Measurements from ENCODE around the gene GRIK1.
"Not testable (repeated sequence)": the region's sequence is repeated elsewhere in the genome, so short reads cannot be mapped to it uniquely, and the experiment has no call there.

The GRIK1 gene

DNA sequence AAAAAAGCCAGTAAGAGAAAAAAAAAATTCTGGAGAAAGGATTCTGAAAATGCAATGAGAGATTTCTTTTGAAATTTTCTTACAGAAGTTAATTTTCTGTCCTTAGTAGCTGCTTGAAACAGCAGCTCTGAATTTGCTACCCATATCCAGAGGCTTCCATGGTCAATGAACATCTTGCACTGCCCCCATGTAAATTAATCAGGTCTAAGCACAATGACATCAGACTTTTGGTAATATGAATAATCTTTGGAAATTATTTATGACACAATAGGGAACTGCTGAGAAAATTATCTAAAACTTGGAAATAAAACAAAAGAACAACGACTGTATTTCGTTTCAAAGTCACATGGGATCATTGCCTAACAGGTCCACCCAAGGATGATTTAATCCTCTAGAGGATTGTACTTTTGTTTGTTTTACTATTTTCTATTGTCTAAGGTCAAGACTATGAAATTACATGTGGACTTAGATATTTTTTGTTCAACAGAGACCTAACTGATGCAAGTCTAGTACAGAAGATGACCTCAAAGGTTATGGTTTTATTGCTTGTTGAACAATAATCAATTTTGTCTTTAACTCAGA lies 328.9 kb downstream of the GRIK1 start:
- no peak for DNase-seq (ENCODE audit: low read depth)

DNA sequence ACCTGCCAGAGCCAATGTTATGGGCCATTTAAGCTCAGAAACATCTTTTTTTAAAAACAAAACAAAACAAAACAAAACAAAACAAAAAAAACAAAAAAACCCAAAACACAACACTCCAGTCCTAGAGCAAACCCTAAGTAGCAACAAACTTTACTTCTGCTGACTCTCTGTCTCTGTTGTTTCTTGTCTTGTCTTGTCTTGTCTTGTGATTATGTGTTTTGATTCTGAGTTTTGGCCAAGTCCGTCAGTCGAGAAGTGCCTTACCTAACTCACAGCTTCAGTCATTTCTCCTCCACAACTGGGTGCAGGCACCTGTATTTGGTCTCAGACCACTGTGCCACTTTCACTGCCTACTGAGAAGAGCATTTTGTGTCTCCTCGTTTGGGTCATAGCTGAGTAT lies 333.2 kb downstream of the GRIK1 start:
- DNase-seq (ENCODE audit: low read depth): no peak

DNA sequence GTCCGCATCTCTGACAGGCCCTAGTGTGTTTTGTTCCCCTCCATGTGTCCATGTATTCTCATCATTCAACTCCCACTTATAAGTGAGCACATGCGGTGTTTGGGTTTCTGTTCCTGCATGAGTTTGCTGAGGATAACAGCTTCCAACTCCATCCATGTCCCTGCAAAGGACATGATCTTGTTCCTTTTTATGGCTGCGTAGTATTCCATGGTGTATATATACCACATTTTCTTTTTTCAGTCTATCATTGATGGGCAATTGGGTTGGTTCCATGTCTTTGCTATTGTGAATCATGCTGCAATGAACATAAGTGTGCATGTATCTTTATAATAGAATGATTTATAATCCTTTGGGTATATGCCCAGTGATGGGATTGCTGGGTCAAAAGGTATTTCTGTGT lies 334.6 kb downstream of the GRIK1 start:
- not testable (repeated sequence) for DNase-seq (ENCODE audit: low read depth)

DNA sequence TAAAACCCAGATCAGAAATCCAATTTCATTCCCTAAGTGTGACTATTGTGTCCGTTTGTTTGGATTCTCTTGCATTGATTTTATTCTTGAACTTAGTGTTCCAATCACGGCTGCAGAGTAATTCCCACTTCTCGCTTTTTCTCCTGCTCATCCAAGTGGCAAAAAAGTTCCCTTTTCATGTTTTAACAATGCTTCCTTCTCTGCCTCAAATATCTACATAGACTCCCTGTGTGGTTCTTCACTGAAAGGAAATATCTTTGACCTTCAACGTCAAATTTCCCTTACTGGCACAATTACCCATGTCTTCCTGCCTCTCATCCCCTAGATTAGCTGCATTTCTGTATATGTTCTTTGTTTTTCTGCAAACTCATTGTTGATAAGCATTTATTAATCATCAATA lies 335.7 kb downstream of the GRIK1 start:
- DNase-seq (ENCODE audit: low read depth): no peak

DNA sequence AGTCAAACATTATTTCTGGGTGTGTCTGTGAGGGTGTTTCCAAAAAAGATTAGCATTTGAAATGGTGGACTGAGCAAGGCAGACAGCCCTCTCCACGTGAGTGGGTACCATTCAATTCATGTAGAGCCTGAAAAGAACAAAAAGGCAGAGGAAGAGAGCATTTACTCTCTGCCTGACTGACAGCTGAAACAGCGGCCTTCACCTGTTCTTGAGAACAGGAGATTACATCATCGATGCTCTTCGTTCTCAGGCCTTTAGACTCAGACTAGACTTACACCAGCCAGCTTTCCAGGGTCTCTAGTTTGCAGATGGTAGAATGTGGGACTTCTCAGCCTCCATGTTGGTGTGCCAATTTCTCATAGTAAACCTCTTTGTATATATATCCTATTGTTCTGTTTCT lies 338.7 kb downstream of the GRIK1 start:
- no peak for DNase-seq (ENCODE audit: low read depth)

DNA sequence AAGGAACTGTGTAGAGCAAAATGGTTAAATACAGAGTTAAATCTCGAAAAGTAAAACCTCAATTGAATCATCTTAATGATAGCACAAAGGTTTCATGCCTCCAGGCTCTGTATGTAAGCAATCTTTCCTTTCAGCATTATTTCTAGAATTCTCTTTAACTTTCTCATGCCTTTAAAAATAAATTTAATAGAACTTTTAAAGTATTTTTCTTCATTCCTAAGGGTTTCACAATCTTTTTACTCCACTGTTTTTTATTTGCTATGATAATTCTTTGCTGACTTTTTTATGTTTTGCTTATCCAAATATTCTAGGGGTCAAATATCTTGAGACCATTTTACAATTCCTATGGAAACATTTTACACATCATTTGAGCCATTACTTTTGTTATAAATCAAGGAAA lies 353.1 kb downstream of the GRIK1 start:
- DNase-seq (ENCODE audit: low read depth): no peak

DNA sequence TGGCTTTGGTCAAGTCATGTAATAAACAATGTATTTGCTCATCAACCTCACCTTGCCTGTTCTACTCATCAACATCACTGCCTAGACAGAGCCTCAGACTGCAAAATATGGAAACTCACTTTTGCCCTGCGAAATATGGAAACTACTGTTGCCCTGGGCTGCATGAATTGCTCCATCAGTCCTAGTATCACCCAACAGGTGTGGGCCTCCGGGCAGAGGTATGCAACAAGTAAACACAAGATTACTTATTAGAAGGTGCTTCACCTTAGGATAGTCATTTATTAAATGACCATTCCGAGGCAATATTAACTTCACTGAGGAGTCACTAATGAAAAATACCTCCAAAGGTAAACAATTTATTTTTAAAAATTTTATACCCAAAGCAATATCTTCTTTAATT lies 354.3 kb downstream of the GRIK1 start:
- no peak for DNase-seq (ENCODE audit: low read depth)

DNA sequence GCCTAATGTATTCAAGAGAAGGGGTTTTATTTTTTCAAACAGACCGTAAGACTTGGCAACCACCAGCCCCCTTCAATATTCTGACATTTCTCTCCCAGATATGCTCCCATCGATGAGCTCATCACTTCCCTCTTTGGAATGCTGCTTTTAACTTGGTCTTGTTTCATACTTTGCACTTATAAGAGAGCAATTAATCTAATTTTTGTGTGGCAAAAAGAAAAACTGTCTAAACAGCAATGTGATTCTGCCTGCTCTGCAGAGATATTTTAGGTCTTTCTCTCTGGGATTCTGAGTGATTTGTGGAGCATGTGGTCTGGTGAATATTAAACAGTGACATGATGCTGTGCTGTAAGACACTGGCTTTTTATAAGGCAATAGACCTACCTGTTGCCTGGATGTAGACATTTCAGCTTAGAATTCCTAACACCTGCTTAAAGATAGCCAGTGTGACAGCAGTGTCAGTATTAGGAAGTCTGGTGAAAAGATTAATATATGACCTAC lies 356.3 kb downstream of the GRIK1 start:
- DNase-seq (ENCODE audit: low read depth): no peak

DNA sequence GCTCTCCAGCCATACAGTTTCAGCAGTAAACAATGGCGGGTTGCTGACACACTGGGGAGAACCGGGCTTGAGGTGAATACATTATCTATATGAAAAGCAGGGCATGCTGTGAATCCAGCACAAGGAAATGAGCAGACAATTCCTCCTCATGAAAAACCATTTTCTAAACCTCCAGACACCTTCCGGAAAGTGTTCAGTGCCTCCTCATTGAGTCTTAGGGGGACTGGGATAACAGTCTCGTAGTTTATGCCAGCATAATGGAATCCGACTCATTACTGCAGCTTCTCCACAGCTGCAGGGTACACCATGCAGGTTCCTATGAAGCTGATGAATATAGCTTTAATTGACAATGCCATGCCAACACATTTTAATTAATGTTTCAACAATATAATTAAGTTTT lies 356.9 kb downstream of the GRIK1 start:
- no peak for DNase-seq (ENCODE audit: low read depth)

DNA sequence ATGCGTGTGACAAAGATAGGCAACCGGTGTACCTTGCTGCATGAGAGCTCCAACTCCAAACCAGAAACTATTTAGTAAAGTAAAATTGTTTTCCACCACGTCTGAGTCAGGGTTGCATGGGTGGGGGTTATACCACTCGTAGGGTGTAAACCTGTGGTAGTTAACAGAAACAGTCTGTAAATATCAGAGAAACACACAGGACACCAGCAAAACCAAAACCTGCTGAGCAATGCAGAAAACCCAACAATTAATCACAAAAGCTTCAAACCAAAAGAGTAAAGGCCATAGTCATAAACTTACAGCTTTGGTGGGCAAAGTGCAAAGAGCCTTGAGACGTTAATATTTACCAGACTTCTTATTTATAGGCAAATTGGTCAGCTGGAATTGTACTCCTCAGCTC lies 358.4 kb downstream of the GRIK1 start:
- DNase-seq (ENCODE audit: low read depth): no peak

DNA sequence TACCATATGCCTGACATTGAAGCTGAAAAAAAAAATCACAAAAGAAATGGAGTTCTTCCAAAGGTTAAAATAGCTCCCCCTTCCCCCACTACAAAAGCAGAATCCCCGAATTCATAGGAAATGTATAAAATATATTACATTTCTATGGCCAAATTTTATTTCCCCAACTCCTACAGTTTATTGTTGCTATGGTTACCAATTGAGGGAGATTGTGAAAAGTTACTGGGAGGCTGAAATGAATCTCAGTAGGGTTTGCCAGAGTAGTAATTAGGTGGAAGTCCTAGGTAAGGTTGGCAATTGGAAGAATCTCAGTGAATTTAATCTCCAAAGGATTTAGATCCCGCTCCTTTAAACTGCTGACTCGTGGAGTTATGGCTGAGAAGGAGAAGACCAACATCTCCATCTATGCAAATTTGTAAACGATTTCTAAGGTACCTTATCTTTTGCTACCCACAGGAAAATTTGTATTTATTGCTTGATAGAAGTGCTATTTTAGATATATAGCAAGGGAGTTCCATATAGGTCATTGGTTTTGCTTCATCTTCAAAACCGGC lies 359.0 kb downstream of the GRIK1 start:
- no peak for DNase-seq (ENCODE audit: low read depth)

DNA sequence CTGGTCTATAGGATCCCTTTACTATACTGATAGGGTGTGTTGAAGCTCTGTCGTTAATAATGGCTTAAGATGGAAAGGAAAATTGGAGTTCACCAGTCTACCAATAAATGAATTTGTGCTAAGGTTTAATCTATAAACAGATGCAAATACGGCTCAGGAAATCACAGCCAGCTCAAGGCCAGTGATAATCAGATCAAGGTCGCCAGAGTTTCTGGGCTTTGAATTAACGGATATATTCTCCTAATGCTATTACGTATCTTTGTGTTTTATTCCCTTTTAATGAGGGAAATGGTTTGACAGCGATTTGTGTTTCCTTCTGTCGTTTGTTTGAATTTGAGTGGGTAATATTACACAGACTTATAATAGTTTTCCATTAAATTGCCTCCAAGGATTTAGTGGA lies 361.5 kb downstream of the GRIK1 start:
- DNase-seq (ENCODE audit: low read depth): no peak

DNA sequence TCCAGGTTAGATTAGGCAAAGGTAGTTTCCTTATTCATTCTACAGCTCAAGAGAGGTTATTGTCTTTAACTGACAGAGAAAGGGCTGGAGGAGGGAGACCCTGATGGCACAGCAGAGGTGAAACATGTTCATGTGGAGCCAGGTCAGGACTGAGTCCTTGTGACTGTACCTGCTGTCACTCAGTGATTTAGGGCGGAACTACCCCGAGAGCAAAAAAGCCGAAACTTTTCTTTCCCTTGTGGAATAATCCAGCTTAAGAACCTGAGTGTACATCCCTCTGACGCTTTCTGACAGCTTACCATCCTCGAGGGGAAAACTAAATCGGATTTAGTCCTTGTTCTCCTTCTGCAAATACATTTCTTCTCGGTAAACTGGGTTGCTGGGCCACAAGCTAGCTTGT lies 367.8 kb downstream of the GRIK1 start:
- no peak for DNase-seq (ENCODE audit: low read depth)

DNA sequence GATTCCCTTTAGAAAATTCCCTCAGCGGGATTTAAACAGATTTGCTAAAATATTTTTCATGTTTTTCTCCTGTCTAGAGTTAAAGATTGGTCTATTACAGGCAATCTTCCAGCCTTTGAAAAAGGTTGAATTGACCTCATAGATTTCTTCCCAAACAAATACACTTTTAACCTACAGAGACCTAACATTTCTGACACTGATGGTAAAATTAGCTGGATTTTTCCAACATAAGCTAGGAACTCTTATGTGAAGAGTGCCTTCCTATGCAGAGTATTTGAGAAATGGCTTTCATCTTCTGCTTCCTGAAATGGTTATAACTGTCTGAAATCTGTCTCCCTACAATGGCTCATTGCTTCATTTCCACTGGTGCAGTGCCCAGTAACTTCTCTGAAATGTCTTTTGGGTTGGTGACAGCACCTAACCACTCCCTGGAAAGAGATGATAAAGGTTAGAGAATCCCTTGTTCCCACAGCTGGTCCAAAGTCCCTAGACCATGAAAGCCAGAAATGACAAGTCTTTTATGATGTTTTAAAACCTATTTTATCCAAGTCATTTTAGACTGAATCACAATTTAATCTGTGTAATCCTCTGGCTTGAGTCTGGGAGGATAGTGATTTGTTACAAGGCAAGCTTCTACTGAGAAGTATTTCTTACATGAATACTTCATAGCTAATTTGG lies 371.6 kb downstream of the GRIK1 start:
- no peak for DNase-seq (ENCODE audit: low read depth)

DNA sequence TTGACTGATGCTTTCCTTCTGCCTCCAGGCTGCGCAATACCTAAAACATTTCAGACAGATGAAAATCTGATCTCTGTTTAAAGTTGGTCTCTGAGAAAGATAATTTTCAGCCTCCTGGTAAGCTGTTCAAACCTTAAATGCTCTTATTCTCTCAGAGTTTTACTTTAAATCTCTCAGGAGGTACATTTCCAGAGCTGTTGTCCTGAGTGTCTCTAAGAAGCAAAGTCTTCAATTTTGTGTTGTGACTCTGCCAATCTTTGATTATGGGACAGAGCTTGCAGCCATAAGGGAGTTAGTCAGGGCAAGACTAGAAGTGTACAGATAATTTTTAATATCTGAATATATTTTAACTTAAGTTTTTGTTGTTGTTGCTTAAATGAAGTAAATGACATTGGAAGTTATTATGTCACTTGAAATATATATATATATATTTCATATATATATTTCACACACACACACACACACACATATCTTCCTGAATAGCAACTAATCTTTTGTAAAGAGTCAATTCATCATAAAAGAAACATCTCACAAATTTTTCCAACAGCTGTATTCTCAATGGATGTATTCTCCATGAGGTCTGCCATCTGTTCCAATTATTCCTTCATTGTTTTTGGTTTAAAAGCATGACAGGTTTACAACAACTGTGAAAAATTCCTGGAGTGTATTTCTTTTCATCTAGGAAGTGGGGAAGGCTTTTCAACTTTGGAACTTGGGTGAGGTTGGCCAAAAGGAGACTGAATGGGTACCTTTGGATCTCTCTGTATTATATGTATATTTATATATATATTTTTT lies 381.7 kb downstream of the GRIK1 start:
- no peak for DNase-seq (ENCODE audit: low read depth)

DNA sequence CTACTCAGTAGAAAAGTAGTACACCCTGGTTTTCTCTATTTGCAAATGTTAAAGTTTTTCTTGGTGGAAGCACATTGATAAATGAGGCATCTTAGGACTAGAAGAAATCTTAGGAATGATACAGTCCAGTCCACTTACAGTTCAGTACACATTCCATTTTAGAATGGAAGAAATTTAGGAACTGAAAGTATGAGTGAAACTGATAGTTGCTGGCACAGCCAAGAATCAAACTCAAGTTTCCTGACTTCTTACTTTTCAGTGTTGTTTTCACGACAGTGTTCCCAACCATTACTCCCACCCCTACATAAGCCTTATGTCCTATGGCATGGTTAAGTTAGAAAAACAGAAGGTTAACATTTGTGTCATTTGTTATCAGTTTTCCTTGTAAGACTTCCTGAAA lies 382.6 kb downstream of the GRIK1 start:
- DNase-seq (ENCODE audit: low read depth): no peak

DNA sequence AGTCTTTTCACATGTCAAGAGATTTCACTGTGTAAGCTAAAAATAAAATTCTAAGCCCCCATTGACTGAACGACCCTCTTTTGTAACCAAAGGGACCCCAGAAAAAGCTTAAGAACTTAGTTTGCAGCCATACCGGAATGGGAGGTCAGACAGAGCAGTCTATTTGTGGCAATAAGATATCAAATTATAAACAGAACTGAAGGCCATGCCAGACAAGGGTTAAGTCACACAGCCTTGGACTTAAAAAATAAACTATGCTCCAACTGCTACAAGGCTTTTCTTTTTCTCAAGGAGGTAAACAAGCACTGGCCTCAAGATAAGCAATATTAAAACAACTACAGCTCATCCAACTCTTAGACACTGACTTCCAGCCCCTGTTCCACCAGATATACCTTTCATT lies 384.2 kb downstream of the GRIK1 start:
- DNase-seq (ENCODE audit: low read depth): no peak

DNA sequence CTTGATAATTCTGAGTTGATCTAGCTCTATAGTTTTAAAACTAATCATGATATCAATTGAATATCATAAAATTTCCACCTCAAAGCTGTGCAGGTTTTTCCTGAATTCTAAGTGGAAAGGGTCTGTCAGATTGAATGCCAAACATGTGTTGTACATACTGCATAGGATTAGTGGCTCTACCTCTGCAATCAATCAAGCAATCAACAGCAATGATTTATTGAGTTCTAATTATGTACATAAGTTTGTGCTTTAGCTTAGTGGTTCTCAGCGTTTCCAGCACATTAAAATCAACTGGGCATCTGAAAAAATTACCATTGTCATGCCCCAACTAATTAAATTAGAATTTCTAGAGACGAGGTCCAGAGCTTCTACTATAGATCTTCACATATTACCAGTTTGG lies 389.6 kb downstream of the GRIK1 start:
- no peak for DNase-seq (ENCODE audit: low read depth)

DNA sequence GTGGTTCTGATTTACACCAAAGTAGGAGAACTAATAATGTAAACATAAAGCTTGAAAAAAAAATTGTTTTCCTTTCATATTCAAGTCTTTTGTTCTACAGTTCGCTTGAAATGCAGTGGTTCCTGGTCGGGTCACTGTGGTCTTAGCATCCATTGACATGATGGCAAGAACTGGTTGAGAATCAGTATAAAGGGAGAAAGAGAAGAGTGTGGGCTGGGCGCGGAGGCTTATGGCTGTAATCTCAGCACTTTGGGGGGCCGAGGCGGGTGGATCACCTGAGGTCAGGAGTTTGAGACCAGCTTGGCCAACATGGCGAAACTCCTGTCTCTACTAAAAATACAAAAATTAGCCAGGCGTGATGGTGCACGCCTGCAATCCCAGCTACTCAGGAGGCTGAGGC lies 390.2 kb downstream of the GRIK1 start:
- DNase-seq (ENCODE audit: low read depth): no peak

DNA sequence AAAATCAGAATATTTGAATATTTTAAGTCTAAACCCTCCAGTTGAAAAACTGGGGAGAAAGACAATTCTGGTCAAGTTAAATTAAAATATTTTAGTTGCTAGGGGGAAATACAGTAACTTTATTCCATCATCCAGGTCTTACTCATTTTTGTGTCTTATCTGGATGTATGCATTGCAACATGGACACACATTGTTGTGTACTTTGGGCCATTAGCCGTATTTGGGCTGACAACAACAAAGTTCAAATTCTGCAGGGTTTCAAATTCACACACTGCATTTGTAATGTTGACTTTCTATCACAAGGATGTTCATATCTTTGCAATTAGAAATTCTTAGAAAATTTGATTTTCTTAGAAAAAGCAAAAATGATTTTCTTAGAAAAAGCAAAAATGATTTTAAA lies 391.8 kb downstream of the GRIK1 start:
- no peak for DNase-seq (ENCODE audit: low read depth)

DNA sequence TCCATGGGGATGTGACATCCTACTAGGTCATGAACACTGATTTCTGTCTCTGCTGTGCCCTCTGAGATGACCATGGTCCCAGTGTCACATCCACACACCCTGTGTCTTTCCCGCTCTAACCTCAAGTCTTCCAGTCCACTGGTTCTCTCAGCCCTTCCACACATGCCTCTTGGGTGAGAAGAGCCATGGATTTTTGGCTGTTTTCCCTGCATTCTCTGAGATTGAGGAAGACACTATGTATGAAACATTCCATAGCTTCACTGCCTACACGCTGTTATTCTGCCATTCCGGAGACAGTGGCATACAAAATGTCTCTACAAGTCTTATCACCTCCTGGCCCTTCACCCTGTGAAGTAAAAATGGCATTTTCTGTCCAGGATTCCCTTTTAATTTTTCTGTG lies 393.7 kb downstream of the GRIK1 start:
- DNase-seq (ENCODE audit: low read depth): no peak

DNA sequence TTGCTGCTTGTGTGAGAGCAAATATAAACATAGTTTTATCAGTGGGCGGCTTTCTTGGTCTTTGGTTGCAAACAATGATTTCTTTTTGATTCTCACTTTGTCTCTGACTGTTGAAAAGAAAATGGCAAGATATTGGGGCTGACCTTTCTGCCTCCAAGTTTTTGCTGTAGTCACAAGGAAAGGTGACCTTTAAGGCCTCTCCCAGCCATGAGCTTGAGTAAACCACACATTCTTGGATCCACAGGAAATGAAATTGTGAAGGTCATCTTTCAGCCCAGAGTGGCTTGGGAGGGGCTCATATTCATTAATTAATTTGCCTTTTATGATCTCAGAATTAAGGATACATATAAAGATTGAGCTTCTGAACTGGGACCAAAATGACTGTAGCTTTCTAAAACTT lies 399.5 kb downstream of the GRIK1 start:
- DNase-seq (ENCODE audit: low read depth): no peak

DNA sequence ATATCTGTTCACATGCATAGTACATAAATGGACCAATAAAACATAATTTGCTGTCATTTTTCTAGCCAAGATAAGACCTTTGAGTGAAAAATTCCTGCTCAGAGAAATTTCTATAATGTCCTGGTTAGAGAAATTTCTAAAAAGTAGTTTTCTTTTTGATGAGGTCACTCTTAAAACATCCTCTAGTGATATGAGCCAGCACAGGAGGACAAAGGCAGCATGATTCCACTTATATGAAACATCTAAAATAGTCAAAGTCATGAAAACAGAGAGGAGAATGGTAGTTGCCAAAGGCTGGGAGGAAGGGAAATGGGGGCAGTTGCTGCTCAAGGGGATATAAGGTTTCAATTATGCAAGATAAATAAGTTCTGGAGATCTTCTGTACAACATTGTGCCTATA lies 401.7 kb downstream of the GRIK1 start:
- DNase-seq (ENCODE audit: low read depth): no peak

Data from CMK (cell line).